Activated CD4-positive, CD25-positive, alpha-beta regulatory T cell treated with anti-CD3 and anti-CD28 coated beads, Interleukin-2, amount 50 U/mL, for 24 hours (primary cell): ENCODE data around the gene SMG7.

Experiments
- ATAC-seq, 2 donors: fragments of 150-1000 bp; cut with Tn5 transposase; one replicate each; pipeline ENCODE4 v1.10.0; 2021; ENCODE audit warnings: mild to moderate bottlenecking in 1 of 2, moderate library complexity in 1 of 2

SMG7 gene

DNA sequence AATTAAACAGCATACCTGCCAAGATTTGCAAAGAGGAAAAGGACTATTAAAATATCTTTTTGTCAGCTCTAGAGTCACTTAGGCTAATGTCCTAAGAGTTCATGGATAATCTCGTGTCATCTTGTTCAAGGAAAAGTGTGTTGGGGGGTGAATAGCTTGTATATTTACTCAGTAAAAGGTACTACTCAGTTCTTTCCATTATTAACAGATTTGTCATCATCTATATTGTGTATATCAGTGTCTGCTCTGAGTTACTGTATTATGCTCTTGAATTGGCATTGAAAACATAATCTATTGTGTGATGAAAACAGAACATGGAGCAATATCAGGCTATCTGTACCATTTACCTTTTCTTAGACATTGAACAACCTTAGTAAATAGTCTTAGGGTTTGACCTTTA is 41.9 kb downstream of the SMG7 start:
- ATAC-seq: no peak

DNA sequence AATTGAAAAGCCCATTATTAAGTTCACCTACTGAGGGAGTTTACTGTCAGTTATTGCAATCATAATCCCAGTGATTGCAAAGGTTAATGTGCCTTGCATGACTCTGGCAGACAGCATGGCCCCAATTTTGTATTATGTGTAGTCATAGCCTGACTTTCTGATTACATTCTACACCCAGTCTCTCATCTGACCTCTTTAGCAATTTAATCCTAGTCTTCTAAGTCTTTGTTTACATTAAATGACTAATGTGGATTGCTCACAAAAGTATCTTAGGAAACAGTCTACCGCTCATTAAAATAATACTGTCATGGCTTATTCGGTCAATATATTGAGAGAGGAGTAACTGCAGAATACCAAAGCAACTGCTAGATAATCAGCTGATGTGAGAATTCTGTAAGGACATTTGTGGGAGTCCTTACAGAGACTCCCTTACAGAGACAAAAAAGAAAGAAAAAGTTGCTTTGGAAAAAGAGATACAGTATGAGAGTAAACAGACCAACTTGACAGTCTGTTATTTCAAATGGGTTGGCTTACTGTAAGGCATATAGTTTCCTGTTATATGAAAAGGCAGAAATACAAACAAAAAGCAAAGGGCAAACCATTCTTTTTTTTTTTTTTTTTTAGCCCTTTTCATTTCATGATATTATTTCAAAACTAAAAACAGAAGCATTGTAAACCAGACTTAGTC is 42.8 kb downstream of the SMG7 start:
- peak in 1 of 2 donors; percentile 27 for ATAC-seq

DNA sequence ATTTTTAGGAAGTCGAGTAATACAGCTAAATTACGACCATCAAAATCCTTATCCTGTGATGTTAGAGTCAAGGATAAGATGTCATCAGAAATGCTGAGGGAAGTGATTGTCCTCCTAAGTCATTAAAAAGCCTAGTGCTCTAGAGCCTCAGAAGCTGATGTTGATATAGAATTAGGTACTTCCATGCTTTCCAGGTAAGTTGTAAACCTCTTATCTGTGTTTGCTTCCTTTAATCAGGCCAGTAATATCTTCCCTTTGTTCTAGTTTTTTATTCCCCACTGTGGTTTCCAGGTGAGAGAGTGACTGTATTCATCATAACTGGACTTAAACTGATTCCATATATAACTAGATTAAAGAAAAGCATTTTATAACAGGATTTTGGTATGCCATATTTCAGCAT is 44.4 kb downstream of the SMG7 start:
- ATAC-seq: no peak

DNA sequence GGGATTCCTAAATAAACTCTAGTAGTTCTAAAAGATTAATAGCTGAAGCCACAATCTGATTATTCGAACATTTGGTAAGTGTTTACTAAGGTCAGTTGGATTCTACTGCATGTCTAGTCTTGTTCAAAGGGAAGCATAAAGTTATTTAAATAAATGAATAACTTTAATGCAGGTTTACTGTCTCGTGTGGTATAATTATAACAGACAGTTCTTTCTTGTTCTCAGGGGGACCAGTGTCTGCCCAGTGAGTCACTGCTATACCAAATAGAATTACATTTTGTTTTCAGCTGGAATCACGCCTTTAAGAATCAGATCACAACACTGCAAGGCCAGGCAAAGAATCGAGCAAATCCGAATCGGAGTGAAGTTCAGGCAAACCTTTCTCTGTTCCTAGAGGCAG is 45.1 kb downstream of the SMG7 start:
- ATAC-seq: no peak

DNA sequence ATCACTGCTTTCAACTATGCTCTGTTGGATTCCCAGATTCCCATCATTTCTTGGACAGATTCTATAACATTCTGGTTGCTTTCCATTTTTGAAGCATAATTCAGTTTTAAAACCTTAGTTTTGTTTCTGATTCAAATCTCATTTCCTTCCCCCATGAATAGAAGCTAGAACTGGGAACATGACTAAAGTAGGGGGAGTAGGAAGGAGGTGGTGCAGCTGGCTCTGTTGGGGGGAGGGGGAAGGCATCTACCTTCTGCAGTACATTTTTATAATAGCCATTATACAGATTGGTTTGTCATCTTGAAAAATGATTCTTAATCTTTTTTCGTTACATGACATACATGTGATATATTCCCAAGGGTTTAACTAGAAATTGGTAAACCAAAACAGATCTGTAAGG is 48.1 kb downstream of the SMG7 start:
- ATAC-seq: no peak

DNA sequence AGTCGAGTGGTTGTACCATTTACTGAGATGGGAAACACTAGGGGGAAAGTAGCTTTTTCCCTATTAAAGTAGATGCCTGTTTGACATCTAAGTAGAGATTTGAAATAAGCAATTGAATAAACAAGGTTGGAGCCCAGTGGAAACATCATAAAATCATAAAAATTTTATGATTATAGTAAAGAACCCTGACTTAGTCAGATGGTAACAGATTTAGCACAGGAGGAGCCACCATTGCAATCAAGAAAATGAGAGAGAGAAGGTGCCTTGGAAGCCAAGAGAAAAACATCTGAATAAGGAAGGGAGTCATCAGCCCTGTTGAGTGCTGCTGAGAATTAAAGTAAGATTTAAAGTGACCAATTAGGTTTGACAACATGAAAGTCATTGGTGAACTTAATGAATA is 49.8 kb downstream of the SMG7 start:
- ATAC-seq: no peak

DNA sequence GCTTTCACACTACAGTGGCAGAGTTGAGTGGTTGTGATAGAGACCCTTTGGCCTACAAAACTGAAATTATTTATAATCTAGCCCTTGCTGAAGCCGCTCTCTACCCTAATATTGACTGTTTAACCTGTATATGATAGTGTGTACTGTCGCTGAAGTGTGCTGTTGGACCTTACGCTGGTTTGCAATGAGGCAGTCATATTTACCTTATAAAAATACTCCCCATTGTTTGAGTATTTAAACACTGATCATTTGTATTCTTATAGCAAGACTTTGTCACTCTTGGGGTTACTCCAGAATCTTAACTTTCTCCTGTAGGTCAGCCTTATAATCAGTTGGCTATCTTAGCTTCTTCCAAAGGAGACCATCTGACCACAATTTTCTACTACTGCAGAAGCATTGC is 56.3 kb downstream of the SMG7 start:
- no peak for ATAC-seq

DNA sequence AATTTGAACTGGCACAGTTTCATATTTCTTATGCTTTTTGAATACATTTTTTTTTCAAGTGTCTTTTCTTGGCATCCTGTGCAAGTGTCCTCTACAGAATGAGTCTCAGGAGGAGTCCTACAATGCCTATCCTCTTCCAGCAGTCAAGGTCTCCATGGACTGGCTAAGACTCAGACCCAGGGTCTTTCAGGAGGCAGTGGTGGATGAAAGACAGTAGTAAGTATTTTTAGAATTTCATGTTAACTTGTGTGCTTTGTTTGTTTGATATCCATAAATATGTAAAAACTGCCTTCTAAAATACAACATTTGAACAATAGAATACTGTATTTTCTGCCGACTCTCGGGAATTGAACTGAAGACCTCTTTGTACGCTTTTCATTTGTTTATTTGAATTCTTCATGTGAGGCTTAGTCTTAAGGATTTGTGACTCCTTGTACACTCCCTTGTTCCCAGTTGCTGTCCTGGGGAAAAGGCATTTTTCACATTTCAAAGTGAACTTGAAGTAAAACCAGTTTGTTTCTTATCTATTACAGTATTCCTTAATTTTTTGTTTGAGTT is 61.4 kb downstream of the SMG7 start:
- ATAC-seq: no peak

DNA sequence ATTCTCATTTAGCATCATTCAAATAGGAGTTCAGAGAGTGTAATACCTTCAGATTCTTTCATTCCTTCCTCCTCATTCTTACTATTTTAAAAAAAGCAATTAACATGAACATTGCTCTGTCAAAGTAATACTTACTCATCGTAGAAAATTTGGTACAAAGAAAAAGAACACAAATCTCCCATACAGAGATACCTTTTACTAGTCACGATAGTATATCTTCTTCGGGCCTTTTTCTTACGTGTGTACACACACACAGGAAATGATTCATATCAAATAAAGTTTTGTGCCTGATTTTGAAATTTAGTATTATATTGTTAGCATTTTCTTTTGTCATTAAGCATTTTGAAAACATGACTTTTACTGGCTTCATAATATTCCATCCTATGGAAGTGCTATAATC is 65.1 kb downstream of the SMG7 start:
- ATAC-seq: no peak

DNA sequence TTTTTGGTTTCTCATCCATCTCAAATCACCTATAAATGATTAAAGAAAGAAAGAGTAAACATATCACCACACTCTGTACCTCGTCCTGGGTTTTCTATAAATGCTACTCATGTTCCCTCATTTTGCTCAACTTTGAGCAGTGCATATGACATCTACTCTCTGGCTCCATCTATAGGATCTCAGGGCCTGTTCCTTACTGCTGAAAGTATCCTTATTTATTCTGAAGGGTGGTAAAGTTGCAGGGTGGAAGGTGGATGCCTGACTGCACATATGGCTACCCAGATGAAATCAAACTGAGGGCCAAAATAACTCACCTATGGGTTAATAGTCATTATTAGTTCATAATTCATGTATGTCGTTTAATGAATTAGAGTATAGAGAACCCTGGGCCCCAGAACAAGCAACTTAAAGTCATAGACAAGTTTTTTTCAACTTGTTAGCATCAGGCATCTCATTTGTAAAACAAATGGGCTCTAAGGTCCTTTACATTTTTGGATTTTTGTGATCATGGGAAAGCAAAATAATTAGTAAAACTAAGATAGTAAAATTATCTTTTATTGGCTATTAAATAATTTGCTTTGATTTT is 71.4 kb downstream of the SMG7 start:
- peak; percentile 48 to 61 for ATAC-seq

DNA sequence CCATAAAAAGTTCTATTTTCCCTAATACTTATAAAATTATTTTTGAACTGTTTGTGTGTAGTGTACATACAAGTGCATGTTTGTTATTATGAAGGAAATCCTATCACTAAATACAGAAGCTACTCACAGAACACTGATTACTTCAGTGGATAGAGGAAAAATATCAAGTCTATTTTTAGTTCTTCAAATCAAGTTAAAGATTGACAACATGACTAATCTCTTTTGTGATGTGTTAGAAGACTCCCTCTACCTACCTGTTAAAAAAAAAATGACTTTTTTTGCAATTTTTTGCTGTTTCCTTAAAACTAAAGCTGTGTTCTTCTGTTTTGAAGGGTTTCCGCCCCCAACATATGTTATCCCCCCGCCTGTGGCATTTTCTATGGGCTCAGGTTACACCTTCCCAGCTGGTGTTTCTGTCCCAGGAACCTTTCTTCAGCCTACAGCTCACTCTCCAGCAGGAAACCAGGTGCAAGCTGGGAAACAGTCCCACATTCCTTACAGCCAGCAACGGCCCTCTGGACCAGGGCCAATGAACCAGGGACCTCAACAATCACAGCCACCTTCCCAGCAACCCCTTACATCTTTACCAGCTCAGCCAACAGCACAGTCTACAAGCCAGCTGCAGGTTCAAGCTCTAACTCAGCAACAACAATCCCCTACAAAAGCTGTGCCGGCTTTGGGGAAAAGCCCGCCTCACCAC is 72.4 kb downstream of the SMG7 start:
- ATAC-seq: no peak

DNA sequence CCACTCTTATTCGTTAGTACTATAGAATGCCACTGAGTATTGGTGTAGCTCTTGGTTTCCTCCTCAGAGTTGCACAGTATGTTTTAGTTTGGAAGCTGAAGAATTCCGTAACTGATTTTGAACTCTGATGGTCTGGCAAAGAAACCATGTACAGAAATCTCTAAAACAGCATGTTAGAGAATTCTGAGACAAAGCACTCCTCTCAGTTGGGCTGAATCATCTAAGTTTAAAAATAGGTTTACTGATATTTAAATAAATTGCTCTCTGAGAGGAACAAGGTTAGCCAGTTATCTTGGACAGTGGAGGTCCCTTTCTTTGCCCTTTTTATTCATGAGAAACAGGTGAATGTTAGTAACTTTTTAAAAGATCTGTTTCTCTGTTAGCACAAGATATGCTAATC is 74.1 kb downstream of the SMG7 start:
- no peak for ATAC-seq

DNA sequence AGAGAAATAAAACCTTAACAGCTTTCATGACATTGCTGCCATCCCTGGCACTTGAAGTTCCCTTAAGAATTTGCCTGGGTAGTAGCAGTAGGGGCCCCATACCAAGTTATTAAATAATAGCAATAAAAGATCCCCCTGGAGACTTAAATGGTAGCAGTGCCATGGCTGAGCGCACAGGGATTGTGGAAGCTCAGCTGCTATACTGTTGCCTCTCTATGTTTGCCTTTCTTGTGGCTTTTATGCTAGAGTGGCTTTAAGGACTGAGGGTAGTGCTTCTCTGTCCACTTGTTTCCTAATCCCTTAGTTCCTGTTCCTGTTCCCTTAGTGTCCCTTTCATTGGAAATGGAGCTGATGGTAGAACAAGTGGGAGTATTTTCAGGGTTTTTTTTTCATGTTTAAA is 75.8 kb downstream of the SMG7 start:
- ATAC-seq: no peak

DNA sequence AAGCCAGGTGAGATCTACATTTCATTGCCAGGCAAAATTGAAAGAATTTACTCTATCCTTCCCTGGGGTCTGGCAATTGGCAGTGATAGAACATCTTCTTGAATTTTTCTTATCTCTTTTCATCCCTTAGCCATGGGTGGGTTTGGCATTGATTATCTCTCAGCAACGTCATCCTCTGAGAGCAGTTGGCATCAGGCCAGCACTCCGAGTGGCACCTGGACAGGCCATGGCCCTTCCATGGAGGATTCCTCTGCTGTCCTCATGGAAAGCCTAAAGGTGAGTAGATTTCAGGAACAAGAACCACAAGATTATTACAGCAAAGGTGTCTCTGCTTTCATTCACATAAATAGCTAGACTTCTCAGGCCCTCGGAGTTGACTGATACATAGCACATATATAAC is 78.6 kb downstream of the SMG7 start:
- ATAC-seq: no peak

DNA sequence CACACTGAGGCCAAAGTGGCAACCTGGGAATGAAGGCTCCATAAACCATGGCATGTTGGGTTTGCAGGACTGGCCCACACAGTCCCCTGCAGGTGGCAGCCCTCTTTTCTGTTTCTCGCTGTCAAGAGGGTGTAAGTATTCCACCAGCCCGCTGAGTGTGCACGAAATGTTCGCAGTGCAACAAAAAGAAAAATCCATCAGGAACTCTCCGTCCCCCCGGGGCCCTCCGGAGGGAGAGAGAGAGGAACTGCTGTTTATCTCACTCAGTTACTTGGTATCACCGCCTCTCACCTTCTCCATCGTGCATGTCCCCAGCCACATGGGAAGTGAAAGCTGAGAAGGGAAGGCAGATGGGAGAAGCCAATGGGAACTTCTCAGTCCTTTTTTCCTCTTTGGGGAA is 79.6 kb downstream of the SMG7 start:
- no peak for ATAC-seq

DNA sequence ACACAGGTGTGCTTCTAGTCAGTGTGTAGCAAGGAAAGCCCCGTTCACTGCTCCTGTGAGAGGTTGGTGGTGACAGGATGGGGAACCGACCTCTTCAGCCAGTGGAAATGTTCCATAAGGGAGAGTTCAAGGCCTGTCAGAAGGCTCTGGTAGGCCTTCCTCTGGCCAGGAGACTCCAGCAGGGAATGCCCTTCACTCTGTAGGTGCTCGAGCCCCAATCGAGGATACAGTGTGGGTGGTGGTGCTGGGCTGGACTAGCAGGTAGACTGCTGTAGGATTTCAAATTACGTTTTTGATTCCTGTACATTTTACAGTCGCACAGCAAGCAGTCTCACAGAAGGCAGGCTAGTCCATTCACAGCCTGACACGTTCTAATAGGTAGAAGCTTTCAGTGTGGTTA is 80.1 kb downstream of the SMG7 start:
- ATAC-seq: no peak

DNA sequence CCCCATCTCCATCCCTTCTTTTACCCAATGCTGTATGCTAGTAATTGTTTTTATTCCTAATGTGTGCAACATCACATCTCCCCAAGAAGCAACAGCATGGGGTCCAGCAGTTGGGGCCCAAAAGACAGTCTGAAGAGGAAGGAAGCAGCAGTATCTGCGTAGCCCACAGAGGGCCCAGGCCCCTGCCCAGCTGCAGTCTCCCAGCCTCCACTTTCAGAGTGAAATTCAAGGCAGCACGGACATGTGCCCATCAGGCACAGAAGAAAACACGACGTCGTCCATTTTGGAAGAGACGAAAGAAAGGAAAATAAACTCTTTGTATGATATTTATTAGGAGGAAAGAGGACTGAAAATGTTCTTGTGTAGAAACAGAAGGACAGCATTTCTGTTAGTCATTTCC is 80.6 kb downstream of the SMG7 start:
- no peak for ATAC-seq

DNA sequence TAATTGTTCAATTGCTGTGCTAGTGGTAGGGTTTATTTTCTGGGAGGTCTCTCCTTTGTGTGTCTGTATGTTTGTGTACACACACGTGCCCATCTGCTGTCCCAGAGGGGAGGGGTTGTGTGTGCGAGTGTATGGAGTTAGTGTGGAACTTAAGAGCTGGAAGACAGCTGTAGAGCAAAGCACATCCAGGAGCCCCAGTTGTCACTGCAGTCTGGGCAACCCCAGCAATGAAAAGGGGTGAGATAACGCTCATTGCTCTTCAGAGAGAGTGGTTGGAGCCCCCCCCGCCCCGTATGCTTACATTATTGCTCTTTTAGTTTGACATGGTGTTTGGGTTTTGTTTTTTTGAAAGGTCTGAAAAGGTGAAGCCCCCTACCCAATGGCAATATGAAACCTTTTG is 81.0 kb downstream of the SMG7 start:
- ATAC-seq: no peak

DNA sequence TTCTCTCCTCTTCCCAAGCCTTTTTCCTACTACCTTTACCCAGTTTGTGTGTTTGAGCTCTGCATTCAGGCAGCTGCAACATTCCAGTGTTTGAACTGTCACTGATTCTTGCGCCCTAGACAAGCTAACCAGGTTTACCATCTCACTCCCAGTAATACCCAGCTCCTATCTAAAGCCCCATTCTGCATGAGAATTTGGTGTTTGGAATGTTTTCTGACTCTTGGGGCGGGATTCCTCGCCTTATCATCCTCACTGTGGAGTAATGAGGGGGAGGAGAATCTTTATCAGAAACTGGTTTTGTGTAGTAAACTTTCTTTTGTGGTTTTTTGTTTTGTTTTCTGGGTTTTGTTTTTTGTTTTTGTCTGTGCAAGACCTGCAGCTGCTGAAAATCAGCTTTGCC is 81.5 kb downstream of the SMG7 start:
- ATAC-seq: no peak

DNA sequence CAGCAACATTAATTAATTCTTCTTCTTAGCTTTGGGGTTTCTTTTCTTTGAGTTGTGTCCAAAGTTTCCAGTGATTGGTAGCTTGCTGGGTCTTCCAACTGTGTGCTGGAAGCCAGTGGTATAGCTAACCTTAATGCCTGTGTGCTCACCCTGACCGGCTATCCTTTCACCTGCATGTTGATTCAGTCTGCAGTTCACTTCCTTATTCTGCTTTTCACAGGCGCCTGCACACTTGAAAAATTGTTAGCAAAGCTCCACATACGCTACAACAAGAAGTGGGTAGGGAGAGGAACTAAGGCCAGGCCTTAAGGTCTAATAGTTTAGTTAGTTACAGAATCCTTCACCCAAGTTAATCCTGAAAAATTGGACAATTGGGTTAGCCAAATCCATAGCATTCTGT is 82.3 kb downstream of the SMG7 start:
- no peak for ATAC-seq

DNA sequence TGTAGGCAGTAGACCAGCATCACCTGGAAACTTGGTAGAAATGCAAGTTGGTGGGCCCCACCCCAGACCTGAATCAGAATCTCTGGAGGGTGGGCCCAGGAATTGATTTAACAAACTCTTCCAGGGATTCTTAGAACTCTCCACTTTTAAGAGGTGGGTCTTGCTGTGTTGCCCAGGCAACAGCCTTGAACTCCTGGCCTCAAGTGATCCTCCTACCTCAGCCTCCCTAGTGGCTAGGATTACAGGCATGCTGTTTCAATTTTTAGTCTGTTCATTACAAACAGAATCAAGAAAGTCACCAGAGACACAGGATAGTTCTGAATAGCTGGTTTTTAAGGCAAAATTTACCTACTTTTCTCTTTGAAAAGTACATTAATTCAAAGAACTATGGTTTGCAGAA is 86.8 kb downstream of the SMG7 start:
- ATAC-seq: no peak

DNA sequence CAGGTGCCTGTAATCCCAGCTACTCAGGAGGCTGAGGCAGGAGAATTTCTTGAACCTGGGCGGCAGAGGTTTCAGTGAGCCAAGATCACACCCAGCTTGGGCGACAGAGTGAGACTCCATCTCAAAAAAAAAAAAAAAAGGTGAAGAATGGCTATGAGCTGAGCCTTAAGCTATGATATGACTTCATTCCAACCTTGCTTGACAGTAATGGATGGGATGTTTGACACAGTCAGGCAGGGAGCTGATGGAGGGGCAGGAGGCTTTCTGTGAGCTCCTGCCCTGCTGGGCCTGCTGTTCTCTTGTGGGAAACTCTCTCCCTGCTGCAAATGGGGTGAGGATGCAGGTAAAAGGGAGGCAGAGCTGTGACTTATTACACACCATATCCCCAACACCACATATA is 90.4 kb downstream of the SMG7 start:
- no peak for ATAC-seq

DNA sequence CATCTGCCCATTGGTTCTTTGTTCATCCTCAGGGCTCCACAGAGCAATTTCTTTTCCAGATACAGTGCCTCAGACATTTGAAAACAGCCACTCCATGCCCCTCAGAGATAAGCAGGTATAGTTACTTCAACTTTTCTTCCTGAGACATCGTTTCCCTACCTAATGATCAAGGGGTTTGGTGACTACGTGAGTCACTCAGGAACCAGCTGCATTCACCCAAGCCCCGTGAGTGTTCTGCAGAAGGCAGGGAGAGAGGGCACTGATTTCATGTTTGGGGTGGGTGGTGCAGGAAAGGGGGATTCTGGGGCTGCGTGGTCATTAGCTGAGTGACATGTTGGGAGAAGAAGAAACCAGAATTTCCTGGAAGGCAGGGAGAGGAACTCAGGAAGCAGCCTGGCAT is 93.0 kb downstream of the SMG7 start:
- no peak for ATAC-seq

DNA sequence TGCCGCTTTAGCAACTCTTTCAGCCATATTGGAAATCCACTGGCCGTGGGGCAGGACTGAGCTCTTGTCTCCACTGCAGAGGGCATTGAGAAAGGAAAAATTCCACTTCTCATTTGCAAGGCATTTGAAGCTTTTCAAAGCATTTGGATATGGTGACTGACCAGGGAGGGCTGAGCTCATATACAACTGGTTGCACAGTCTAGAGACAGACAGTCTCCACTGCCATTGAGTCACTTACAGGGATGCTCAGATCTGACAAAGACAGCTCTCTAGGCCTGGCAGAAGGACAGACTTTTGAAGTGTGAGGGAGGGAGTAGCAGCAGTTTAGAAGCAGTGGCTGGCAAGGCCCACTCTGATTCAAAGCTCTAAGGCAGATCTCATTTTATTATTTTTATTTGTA is 93.7 kb downstream of the SMG7 start:
- no peak for ATAC-seq
